Frontal cortex (tissue), 4 donors: ENCODE results near the gene OVCH2. TPM values are rescaled to one million over a fixed set of nuclear protein-coding genes. Genes with fewer than 3 reads are reported as not detected.
"Not testable (repeated sequence)": the region's sequence is repeated elsewhere in the genome, so short reads cannot be mapped to it uniquely, and the experiment has no call there.

Source experiments
- DNase-seq, 2 donors: peaks; one replicate each; pipeline ENCODE4 v3.0.0; 2012; ENCODE audit warnings: low spot score in 2 of 2
- FAIRE-seq: peaks from 2 replicates; lab custom pipeline; 2012; peaks lifted over from hg19 to GRCh38; lab: Jason Lieb, UNC
- total RNA-seq: library from RNA; depleted of rRNA; stranded (reverse); fragments of >200 nt; gene quantifications from one replicate; pipeline ENCODE4 v1.2.3, GENCODE V29; 2014
- donor health status: control.
- donor health status: control.
- donor health status: control.

The OVCH2 gene
- total RNA-seq, 1 donor from 2014 or later: not detected

DNA sequence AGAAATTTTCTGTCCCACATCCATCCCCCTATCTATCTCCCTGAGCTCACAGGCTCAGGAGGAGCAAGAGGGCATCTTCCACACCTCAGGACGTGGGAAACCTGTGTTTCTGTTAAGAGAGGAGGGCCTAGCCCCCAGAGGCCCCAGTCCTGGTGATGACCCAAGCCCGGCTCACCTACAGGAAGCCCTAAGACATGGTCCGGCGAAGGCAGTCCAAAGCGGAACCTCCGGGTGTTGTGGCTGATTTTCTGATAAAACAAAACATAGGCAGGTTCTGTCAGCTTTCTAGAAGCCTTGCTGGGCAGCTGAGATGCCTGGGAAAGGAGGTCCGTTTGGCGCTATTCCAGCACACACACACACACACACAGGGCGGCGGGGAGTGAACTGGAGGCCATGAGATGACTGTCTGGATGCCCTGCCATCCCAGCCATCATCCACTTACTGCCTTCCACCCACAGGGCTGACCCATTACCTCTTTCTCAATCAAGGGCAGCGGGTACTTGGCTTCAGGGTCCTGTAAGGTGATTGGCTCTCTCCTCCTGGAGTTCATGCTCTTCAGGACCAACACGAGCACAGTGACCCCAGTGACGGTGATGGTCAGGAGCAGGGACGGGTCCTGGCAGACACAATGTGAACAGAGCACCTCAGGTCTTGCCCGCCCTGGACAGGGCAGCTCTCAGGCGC is 33.9 kb downstream of the OVCH2 start:
- no peak for FAIRE-seq
- DNase-seq: no peak

DNA sequence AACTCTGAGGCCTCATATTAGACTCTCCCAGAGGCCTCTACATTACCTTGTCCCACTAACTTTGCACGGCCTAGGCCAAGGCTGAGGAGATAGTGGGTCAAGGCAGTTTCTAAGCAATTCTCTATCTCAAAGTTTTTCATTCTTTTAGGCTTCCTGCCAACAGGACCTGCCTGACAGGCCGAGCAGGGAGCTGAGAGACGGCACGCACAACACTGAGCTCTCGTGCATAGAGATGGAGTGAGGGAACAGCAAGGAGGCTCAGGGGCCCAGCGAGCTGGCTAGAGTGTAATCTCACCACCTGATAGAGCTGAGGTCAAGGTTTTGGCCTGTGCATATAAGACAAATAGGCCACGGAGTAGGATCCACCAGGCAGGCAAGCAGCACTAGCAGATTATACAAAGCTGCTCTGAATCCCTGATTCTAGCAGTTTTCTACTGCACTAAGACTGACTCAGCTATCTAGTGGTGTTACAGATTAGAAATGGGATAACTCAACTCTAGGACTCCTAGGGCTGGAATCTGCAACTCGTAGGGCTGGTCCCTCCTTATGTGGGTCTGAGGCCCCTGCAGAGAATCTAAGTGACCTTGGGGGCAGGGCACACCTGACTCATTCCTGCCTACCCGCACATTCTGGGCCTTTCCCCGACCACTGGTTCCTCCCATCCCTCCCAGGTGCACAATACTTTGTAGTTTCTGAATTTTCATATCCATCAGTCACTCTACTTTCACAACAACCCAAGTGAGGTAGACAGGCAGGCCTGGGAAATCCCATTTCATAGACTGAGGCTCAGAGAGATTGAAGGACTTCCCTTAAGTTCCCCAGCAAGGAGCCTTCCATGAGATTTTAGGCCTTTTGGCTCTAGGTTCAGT is 34.7 kb downstream of the OVCH2 start:
- DNase-seq (no peak), FAIRE-seq (no peak)

DNA sequence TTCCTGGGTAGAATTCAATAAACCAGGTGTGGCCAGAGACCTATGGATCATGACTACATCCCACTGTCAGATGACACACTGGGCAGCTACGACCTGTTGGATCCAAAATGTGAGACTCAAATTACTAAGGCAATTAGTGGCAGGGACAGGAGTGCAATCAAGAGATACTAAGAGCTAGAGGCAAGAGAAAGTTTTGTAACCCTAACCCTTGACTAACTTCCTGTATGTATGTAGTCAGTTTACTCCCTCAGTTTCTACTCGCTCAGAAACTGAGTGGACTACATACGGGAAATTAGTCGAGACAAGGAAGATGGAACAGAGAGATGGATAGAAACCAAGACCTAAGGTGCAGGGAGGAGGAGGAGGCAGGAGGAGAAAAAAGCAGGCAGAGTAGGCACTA is 35.6 kb downstream of the OVCH2 start:
- FAIRE-seq: no peak
- no peak for DNase-seq

DNA sequence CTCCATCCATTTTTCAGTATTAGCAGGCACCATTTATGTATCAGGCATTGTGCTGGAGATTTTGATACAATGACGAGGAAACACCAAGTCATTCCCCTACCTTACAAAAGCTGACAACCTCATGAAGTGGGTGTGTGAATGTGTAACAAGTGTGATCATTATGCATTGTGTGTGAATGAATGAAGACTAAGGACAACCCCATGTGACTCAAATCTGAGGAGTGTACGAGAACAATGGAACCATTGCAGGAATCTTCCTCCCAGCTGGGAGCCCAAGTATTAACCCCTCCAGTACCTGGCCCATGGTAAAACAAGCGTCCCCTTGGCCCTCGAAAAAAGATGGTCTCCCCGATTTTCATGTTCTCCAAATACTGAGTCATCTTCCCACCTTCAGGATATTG is 37.4 kb downstream of the OVCH2 start:
- no peak for DNase-seq
- FAIRE-seq: peak; percentile 26

DNA sequence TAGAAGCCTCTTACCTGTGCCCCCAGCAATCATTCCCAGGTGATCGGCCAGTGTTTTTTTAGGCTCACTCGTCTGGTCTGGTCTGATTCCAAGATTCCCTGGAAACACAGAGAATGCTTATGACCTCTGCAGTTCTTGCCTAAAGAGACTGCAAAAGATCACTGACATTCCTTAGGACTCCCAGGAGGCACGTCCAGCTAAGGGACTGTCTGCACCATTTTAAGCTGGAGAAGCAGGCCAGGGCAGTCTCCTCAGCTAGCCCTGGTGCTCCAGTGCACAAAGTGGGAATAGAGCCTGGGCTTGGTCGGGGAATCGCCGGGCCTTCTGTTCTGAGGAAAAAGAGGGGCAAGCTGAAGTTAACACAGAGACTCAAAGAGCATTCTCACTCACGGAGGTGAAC is 37.8 kb downstream of the OVCH2 start:
- no peak for DNase-seq
- no peak for FAIRE-seq

DNA sequence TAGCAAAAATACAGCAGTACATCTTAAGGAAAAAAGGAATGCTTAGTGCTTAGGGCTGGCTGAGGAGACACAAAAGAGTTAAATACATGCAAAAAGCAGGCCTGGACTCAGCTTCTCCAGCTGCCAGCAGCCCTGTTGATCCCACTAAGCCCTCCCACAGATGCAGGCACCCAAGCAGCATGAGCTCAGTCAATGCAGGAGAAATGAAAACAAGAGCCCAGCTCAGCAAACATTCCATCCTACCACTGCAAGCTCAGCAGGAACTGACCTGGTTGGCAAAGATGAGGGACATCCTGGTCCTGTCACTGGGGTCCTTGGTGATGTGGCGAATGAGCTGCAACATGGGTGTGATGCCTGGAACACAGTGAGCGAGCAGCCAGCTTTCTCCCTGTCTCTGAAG is 38.8 kb downstream of the OVCH2 start:
- no peak for DNase-seq
- no peak for FAIRE-seq

DNA sequence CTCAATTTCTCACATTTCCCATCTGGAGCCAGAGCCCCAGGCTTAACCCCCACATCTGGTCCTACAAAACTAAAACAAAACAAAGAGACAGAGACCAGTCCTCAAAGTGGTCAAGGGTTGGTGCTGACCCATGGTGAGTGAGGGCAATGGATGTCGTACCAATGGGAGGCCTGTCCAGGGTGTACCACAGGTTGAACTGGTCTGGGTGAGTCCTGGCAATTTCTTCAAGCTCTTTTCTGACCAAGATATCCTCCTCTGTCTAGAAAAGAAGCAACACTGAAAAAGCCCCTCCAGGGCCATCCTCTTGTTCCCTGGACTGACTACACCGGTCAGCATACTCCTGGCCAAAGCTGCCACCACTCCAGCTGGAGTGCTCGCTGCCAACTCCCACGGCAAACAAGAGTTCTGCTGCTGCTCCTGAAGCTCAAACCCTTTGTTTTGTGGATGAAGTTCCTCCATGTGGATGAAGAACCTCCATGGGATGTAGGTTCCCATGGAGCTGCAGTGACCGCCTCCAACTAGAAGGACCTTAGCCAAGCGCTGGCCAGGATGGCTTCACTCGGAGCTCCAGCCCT is 39.9 kb downstream of the OVCH2 start:
- FAIRE-seq (no peak), DNase-seq (no peak)

DNA sequence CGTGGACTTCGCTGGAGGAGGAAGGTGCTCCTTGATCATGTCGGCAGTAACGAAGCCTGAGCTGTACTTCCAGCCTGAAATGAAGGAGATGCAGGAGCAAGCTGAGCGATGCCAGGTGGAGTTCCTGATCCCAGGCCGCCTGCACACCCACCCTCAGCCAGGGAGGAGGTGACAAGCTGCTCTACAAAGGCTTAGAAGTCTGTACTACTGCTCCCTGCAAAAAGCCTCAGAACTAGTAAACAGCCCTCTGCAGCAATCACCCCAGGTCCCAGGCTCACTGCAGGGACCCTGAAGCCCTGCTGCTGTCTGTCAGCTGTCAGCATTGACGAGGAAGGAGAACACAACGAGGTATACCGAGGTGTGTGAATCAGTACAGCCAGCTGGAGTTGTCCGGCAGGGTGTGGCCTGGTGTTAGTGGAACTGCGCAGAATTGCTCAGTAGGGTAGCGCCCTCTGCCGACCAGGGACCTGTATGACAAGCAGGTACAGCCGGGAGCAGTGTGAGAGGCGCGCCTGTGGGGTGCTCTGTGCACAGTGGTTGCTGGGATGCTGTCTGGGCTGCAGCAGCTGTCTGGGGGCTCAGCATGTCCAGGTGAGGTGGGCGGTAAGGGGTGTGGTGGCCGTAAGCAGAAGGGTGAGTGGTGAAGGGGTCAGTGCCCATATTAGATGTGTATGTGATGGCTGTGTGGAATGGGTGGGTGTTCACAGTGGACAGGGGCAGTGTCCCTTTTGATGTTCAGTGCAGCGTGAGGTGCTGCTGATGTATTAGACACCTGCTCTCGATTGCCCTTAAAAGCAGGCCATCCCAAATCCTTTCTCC is 40.6 kb downstream of the OVCH2 start:
- FAIRE-seq: no peak
- DNase-seq: peak in 1 of 2 donors; percentile 78

DNA sequence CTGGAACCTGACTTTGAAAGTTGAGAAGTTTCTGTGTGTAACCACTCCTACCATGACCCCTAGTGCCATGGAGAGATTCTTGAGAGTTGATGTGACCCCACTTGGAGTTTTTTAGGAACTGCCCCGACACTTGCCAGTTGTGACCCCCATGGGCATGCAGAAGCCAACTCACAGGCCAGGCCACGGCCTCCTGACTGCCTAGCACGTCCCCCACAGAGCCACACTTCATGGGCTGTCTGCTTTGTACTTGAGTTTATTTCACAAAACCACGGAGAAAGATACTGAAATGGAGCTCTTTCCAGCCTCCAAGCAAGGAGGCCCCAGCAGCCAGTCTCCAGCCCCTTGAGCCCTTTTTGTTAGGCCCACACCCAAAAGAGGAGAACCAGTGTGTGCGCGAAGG is 41.4 kb downstream of the OVCH2 start:
- FAIRE-seq (no peak), DNase-seq (no peak)

DNA sequence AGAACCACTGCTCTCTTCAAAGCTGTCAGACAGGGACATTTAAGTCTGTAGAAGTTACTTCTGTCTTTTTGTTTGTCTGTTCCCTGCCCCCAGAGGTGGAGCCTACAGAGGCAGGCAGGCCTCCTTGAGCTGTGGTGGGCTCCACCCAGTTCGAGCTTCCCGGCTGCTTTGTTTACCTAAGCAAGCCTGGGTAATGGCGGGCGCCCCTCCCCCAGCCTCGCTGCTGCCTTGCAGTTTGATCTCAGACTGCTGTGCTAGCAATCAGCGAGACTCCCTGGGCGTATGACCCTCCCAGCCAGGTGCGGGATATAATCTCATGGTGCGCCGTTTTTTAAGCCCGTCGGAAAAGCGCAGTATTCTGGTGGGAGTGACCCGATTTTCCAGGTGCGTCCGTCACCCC is 42.7 kb downstream of the OVCH2 start:
- FAIRE-seq, DNase-seq: not testable (repeated sequence)

DNA sequence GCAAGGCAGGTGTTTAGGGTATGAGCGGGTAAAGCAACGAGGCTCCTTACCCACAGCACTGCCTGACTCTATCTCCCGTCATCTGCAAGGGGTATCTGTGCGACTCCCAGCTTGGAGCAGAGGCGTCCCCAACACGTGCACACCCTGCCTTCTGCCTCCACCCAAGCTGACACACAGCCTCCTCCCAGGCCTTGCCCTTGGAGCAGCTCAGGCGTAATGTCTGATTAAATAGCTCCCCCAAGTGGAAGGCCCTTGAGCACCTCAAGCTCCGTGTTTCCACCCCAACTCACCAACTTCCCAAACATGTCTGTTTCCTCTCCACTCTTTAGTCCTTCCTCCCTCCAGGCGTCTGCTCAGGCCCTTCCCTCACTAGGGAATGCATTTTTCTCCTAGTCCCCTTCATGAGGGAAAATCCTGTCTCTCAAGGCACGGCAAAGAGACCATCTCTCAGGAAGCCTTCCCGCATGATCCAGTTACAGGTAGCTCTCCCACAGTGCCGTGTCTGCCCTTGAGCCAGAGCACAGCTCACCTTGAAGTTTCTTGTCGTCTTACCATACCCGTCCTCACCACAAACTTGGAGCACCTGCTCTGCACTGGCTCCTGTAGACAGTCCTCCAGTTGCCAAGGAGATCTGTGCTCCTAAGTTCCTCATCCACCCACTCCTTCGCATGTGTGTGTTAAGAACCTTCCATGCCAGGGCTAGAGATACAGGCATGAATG is 48.8 kb downstream of the OVCH2 start:
- DNase-seq: peak; percentile 44 to 60
- FAIRE-seq: no peak

DNA sequence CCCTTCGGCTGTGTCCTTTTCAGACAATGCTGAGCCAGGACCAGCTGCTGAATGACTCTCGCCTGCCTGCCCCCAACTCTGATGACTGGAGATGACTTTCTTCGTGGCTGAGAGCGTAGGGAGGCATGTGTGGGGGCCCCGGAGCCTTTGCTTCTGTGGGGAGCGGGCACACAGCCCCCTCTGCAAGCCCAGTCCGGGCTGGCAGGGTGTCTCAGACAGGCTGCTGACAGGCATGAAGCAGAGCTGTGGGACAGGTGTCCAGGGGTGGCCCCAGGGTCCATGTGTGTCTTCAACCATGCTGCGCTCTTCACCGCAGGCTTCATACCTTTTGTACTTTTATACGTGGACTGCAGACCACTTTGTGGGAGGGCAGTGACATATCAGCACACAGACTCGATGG is 49.6 kb downstream of the OVCH2 start:
- FAIRE-seq (no peak), DNase-seq (no peak)

DNA sequence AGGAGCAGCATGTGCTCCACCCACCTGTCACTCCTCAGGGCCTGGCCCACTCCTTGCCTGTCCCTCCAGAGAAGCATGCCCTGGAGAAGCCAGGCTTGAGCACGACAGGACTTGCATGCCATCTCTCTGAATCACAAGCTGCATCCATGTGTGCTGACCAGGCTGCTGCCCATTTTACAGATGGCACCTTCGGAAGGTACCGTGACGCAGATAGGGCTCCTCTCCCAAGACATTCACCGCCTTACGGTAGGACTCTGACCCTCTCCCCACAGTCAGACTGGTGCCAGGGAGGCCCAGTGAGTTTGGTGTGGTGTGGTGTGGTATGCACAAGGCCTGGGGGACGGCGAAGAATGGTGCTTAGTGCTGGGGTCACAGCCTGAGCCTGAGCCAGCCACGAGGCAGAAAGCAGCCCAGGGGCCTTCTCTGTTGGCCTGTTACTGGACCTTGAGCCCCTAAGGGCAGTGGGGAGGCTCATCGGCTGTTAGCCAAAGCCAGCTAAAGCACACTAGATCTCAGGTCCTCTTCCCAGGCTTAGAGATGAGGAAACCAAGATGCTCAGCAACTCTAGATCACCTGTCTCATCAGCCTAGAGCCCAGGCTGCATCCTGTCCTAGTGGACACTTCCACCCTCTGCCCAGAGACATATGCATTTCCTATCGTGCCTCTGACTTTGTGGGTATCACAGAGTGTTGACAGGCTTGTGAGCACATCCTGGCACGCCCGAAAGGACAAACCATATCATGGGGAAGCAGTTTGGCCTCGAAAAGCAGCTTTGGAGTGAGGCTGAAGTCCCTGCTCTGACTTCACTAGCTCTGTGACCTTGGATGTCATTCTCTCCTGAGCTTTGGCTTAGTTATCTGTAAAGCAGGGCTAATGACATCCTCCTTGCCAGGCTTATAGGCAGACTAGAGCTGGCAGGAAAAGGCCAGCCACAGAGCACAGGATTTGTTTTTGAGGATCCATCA is 50.7 kb downstream of the OVCH2 start:
- DNase-seq: no peak
- FAIRE-seq: no peak

DNA sequence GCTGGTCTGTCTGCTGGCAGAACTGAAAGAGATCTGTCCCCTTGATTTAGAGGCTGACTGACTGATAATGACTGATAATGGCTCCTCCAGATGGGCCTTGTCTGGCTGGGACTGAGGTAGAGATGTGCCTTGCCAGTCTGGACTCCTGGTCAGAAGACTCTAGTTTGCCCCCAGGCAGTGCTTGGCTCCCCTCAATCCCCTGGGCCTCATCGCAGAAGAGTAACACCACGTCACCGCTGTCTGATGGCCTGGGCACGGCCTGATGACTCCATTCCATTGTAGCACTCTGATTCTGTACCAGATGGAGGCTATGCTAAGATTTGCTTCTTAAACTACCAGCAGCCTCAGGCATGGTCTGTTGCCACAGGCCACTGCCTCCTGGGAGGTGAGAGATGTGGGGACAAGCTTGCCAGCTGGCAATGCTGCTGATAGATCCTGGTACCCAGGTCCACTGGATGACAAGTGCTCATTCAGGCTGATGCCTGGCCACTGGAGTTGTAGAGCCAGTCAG is 52.0 kb downstream of the OVCH2 start:
- DNase-seq: no peak
- FAIRE-seq: no peak

DNA sequence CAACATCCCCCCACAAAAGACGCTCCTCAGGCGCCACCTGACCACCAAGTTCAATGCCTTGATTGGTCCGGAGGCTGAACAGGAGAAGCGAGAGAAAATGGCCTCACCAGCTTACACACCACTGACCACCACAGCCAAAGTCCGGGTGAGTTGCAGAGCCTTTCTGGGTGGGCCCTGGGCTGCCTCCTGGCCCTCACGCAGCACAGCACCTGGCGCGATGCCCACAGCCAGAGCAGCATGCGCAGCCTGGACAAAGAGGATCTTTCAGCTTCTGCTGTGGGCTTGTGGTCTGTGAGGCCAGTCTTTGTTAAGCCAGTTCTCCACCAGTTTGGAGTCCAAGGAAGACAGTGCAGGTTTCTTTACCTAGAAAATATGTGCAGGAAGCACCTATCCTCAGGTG is 54.6 kb downstream of the OVCH2 start:
- DNase-seq (no peak), FAIRE-seq (no peak)

DNA sequence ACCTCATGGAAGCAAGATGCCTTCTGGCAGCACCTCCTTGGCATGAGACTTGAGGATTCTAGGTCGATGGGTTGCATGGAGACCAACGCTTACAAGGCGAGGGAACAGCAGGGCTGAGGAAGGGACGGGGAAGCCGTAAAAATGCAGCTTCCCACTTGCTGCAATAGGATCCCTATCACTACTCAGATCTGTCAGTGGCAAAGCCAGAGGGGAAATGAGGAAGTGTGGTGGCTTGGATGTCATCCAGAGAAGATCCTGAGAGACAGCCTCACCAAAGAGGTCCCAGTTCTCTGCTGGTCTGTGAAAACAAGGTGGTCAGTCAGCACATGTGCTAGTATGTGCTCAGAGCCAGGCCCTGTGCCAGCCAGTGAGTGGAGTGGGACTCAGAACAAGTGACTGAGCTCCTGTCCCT is 55.1 kb downstream of the OVCH2 start:
- no peak for DNase-seq
- FAIRE-seq: no peak

DNA sequence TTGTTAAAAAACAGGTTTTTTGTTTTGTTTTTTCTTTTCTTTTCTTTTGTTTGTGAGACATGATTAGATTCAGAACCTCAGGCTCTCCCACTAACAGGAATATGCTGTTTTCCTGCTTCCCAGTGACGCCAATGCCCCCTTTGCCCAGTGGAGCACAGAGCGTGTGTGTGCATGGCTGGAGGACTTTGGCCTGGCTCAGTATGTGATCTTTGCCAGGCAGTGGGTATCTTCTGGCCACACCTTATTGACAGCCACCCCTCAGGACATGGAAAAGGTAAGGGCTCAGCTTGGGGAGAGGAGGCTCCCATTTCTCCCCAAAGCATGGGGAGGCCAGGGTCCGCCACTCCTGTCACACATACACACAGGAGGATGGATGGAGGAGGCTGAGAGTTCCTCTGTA is 58.0 kb downstream of the OVCH2 start:
- DNase-seq (no peak), FAIRE-seq (no peak)

DNA sequence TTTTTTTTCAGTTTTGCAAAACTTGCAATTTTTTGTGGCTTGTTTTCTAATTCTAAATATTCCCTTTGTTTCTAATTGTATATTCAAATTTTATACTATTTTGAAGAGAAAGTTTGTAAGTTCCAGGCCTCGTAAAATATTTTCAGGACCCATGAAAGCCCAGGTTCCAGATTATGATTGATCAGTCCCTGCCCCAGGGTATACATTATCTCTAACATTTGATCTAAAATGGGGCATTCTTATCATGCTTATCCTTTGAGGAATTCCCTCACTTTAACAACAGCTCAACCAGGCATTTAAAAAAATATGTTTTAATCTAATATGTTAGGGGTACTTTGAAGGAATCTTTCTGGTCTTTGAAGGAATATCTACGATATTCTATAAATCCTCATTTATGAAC is 59.4 kb downstream of the OVCH2 start:
- no peak for FAIRE-seq
- no peak for DNase-seq
